Rectal smooth muscle tissue (tissue), 1 donor: ENCODE results near the gene VPREB3.

Experiments
- H3K27ac ChIP-seq: one replicate; pipeline ENCODE4 v1.7.0; 2013; ENCODE audit warnings: low read depth, low read length, inconsistent platforms
- H3K27me3 ChIP-seq: one replicate; pipeline ENCODE4 v1.7.0; 2013; ENCODE audit warnings: low read length; ENCODE audit not compliant: control insufficient read depth, insufficient read depth
- H3K36me3 ChIP-seq: one replicate; pipeline ENCODE4 v1.7.0; 2013; ENCODE audit warnings: low read length; ENCODE audit not compliant: control insufficient read depth, insufficient read depth
- H3K4me1 ChIP-seq: one replicate; pipeline ENCODE4 v1.7.0; 2013; ENCODE audit warnings: low read length; ENCODE audit not compliant: control insufficient read depth, insufficient read depth
- H3K4me3 ChIP-seq: one replicate; pipeline ENCODE4 v1.7.0; 2013; ENCODE audit warnings: low read length
- H3K9ac ChIP-seq: one replicate; pipeline ENCODE4 v1.7.0; 2013; ENCODE audit warnings: low read length

Gene VPREB3

DNA sequence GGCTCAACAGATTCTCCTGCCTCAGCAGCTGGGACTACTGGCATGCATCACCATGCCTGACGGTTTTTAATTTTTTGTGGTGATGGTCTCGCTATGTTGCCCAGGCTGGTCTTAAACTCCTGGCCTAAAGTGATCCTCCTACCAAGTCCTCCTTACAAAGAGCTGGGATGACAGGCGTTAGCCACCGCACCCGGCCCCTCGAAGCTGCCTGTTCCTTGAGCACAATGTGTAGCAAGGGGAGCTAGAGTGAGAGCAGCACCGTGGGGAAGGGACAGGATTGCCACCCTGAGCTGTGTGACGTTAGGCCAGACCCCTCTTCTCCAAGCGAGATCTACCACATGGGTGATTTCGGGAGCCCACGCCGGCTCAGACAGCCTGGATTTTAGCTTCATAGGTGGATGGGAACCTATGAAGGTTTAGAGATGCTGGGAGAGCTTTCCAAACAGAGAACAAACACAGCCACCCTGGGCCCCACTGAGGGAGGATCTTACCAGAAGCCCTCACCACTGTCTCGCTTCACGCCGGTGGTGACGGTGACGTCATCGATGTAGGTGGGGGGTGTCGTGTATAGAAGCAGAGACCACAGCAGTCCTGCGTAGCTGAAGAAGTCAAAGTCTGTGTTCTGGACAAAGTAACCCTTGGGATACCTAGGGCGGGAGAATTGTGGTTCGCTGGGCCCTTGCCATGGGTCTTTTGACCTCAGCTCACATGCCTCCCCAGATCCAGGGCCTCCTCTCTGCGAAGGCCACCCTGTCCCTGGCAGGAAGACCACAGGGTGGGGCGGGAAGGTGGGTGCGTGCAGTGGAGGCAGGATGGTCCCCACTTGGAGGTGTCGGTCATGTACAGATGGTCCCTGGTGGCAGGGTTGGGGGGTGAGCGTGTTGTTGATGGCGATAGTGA, 40.3 kb downstream of the VPREB3 start:
- no peak overlapping the region for H3K27ac ChIP-seq
- H3K36me3 ChIP-seq = peaks cover 9% of the 10 kb centered on the region
- H3K9ac ChIP-seq = no peak overlapping the region
- peaks cover 5% of the 10 kb centered on the region for H3K4me1 ChIP-seq
- no peak overlapping the region for H3K4me3 ChIP-seq
- H3K27me3 ChIP-seq = no peaks in the 10 kb centered on the region

DNA sequence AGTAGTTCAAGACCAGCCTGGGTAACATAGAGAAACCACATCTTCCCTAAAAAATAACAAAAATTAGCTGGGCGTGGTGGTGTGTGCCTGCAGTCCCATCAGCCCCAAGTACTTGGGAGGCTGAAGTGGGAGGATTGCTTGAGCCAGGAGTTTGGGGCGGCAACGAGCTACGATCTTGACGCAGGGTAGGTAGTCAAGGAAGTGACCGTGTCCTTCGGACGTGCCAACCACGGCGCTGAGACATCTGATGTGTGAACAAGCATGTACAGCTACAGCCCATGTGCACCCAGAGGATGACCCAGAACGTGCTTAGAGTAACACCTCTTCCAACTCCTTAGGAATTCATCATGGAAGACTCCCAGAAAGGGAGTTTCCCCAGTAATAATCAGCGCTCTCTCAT, 42.0 kb downstream of the VPREB3 start:
- Histone ChIP-seq H3K27me3 (no peaks in the 10 kb centered on the region), H3K36me3 (peaks cover 9% of the 10 kb centered on the region), H3K4me1 (peaks cover 3% of the 10 kb centered on the region), H3K27ac (no peak overlapping the region), H3K9ac (no peak overlapping the region), H3K4me3 (no peak overlapping the region)

DNA sequence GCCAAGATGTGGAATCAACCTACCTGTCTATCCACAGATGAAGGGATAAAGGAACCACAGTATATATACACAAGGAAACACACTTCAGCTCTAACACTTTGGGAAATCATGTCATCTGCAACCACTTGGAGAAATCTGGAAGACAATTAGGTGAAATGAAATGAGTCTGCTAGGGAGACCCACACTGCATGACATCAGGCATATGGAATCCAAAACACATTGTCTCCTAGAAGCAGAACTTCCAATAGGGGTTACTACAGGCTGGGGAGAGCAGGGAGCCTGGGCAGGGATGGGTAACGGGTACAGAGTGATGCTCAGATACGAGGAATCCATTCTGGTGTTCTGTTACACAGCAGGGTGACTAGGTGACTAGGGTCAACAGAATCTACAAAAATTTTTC, 45.1 kb downstream of the VPREB3 start:
- no peak overlapping the region for H3K9ac ChIP-seq
- H3K4me3 ChIP-seq = no peak overlapping the region
- H3K27me3 ChIP-seq = no peaks in the 10 kb centered on the region
- peaks cover 22% of the 10 kb centered on the region for H3K36me3 ChIP-seq
- no peaks in the 10 kb centered on the region for H3K4me1 ChIP-seq
- H3K27ac ChIP-seq = no peak overlapping the region

DNA sequence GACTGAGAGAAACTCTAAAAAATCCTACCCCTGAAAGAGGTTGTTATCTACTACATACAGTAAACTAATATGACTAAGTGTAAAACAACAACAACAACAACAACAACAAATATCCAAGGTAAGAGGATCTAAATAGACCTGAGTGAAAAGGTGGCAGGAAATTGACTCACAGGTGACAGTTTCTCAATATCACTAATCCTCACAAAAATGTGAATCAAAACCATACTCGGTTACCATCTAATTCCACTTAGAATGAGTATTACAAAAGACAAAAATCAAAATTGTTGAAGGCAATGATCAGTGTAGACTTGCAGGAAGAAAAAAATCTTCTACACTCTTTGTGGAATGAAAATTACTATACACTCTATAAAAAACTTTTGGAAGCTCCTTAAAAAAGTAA, 46.0 kb downstream of the VPREB3 start:
- H3K4me1 ChIP-seq = no peaks in the 10 kb centered on the region
- no peaks in the 10 kb centered on the region for H3K27me3 ChIP-seq
- no peak overlapping the region for H3K9ac ChIP-seq
- H3K36me3 ChIP-seq = peaks cover 22% of the 10 kb centered on the region
- no peak overlapping the region for H3K4me3 ChIP-seq
- no peak overlapping the region for H3K27ac ChIP-seq

DNA sequence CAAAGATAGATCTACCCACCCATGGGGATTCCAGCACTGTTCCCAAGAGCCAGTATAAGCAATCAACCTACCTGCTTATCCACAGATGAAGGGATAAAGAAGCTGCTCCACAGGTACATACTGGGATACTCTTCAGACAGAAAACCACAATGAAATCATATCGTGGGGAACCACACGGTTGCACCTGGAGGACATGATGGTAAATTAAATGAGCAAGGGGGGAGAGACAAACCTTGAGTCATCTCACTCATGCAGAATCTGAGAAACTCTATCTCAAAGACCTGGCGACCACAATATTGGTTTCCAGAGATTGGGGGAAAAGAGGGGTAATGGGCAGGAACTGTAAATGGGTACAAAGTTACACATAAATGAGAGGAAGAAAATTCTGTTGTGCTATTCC, 48.9 kb downstream of the VPREB3 start:
- no peak overlapping the region for H3K27ac ChIP-seq
- H3K27me3 ChIP-seq = no peaks in the 10 kb centered on the region
- H3K4me3 ChIP-seq = no peak overlapping the region
- H3K9ac ChIP-seq = no peak overlapping the region
- no peaks in the 10 kb centered on the region for H3K4me1 ChIP-seq
- peaks cover 24% of the 10 kb centered on the region for H3K36me3 ChIP-seq

DNA sequence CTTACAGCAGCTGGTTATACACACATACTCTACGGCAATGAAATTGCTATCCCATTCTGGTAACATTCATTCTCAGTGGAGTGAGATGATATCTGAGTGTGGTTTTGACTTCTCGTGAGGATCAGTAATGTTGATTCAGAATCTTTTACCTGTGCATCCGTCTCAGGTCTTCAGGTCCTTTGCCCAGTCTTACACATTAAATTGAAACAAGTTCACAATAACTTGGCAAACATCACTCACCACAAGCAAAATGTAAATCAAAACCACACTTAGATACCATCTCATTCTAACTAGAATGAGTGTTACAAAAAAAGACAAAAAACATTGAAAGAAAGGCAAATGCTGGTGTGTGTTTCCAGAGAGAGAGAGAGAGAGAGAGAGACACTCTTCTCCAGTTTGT, 49.4 kb downstream of the VPREB3 start:
- Histone ChIP-seq H3K36me3 (peaks cover 27% of the 10 kb centered on the region), H3K9ac (no peak overlapping the region), H3K27me3 (no peaks in the 10 kb centered on the region), H3K4me1 (no peaks in the 10 kb centered on the region), H3K4me3 (no peak overlapping the region), H3K27ac (no peak overlapping the region)

DNA sequence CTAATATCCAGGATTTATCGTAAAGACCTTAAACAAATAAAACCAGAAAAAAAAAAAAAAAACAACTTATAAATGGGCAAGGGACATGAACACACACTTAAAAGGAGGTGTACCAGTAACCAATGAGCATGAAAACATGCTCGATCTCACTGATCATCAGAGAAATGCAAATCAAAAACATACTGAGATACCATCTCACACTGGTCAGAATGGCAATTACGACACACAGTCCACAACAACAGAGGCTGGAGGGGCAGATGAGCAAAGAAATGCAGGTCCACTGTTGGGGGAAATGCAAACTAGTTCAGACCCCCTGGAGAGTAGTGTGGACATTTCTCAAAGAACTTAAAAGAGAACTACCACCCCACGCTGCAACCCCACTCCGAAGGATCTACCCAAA, 50.2 kb downstream of the VPREB3 start:
- no peaks in the 10 kb centered on the region for H3K27me3 ChIP-seq
- H3K27ac ChIP-seq = no peak overlapping the region
- peaks cover 25% of the 10 kb centered on the region for H3K36me3 ChIP-seq
- H3K4me1 ChIP-seq = no peaks in the 10 kb centered on the region
- H3K9ac ChIP-seq = no peak overlapping the region
- H3K4me3 ChIP-seq = no peak overlapping the region
